Astrocyte (in vitro differentiated cells and primary cell): Measurements from ENCODE around the gene FHL2.

Source experiments
- EZH2 ChIP-seq: IDR thresholded peaks from 2 replicates; pipeline ENCODE4 v1.6.1; 2012; ENCODE audit warnings: mild to moderate bottlenecking, low read length, inconsistent platforms; ENCODE audit not compliant: insufficient read depth
- TF ChIP-seq, protein P1 (sequence below): IDR thresholded peaks from 2 replicates; pipeline ENCODE4 v1.5.1; 2011; ENCODE audit warnings: low read depth, mild to moderate bottlenecking, inconsistent platforms, low read length, moderate library complexity; ENCODE audit not compliant: insufficient read depth

DNA sequence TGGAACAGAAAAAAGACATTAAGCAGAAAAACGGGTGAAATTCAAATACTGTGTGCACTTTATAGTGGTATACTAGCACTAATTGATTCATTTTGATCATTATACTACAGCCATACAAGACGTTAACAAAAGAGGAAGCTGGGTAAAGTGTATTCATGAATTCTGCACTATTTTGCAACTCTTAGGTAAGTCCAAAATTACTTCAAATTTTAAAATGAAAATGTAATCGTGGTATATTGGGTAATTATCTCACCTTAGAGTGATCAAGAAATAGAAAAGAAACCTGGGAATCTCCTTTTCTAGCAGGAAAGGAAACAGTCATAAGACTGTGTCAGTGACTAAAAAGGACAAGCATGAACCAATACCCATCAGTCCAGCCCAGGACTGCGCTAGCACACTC, 74.8 kb downstream of the FHL2 start:
- TF ChIP-seq, protein P1, sequence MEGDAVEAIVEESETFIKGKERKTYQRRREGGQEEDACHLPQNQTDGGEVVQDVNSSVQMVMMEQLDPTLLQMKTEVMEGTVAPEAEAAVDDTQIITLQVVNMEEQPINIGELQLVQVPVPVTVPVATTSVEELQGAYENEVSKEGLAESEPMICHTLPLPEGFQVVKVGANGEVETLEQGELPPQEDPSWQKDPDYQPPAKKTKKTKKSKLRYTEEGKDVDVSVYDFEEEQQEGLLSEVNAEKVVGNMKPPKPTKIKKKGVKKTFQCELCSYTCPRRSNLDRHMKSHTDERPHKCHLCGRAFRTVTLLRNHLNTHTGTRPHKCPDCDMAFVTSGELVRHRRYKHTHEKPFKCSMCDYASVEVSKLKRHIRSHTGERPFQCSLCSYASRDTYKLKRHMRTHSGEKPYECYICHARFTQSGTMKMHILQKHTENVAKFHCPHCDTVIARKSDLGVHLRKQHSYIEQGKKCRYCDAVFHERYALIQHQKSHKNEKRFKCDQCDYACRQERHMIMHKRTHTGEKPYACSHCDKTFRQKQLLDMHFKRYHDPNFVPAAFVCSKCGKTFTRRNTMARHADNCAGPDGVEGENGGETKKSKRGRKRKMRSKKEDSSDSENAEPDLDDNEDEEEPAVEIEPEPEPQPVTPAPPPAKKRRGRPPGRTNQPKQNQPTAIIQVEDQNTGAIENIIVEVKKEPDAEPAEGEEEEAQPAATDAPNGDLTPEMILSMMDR, result no peak
- TF ChIP-seq EZH2, result no peak
